NK-92 treated with Interleukin-12 subunit alpha and Interleukin-12 subunit beta, amount 100 ng/mL, for 24 hours (cell line): ENCODE measurements around the gene SPC25.
"Not testable (repeated sequence)": the region's sequence is repeated elsewhere in the genome, so short reads cannot be mapped to it uniquely, and the experiment has no call there.

Experiments used
- DNase-seq: peaks from one replicate; lab custom pipeline; 2025; lab: John Stamatoyannopoulos, UW

SPC25 gene

GRCh38 chr2:168890006-168890782 is at the start of gene SPC25:
Gene SPC25, minus strand, starts transcription at chr2:168890430. Its CDS starts 911 bp downstream, at chr2:168889519.
- DNase-seq: peak; percentile 83

- DNase-seq: no peak
These were observed 49.7 kb upstream of the SPC25 start for GRCh38 chr2:168939918-168940317.

GRCh38 chr2:168939061-168939460 is 48.8 kb upstream of the SPC25 start:
- DNase-seq: no peak

GRCh38 chr2:168935810-168936581 is 45.8 kb upstream of the SPC25 start:
- no peak for DNase-seq

GRCh38 chr2:168934826-168935225 is 44.6 kb upstream of the SPC25 start:
- DNase-seq: no peak

- DNase-seq: not testable (repeated sequence)
These were observed 41.9 kb upstream of the SPC25 start for GRCh38 chr2:168932174-168932573.

- DNase-seq: no peak
These were observed 40.0 kb upstream of the SPC25 start for GRCh38 chr2:168930242-168930641.

GRCh38 chr2:168929031-168929430 is 38.8 kb upstream of the SPC25 start:
- DNase-seq: no peak

- no peak for DNase-seq
These were observed 38.0 kb upstream of the SPC25 start for GRCh38 chr2:168928113-168928831.

- no peak for DNase-seq
These were observed 36.6 kb upstream of the SPC25 start for GRCh38 chr2:168926621-168927386.

GRCh38 chr2:168920504-168921157 is 30.4 kb upstream of the SPC25 start:
- DNase-seq: no peak

GRCh38 chr2:168916331-168916675 is 26.1 kb upstream of the SPC25 start:
- DNase-seq: no peak

- DNase-seq: no peak
These were observed 25.5 kb upstream of the SPC25 start for GRCh38 chr2:168915441-168916330.

- no peak for DNase-seq
These were observed 23.3 kb upstream of the SPC25 start for GRCh38 chr2:168913495-168913894.

- no peak for DNase-seq
These were observed 22.7 kb upstream of the SPC25 start for GRCh38 chr2:168912901-168913369.

- no peak for DNase-seq
These were observed 22.2 kb upstream of the SPC25 start for GRCh38 chr2:168912466-168912865.

GRCh38 chr2:168910330-168910729 is 20.1 kb upstream of the SPC25 start:
- no peak for DNase-seq

GRCh38 chr2:168907940-168908662 is 17.9 kb upstream of the SPC25 start:
- DNase-seq: no peak

GRCh38 chr2:168904358-168904757 is 14.1 kb upstream of the SPC25 start:
- no peak for DNase-seq

GRCh38 chr2:168903888-168904287 is 13.7 kb upstream of the SPC25 start:
- no peak for DNase-seq
